NB4 (cell line): ENCODE data around the gene RASA3.

Experiments
- DNase-seq: peaks from one replicate; pipeline ENCODE4 v3.0.0; 2010; ENCODE audit warnings: low read depth
- H3K4me3 ChIP-seq: one replicate; pipeline ENCODE4 v1.5.1; 2011; ENCODE audit warnings: mild to moderate bottlenecking, low read depth, low read length, moderate library complexity
- CTCF ChIP-seq: IDR thresholded peaks from one replicate; pipeline ENCODE4 v1.5.1; 2012; ENCODE audit warnings: low read depth, low read length
- MYC ChIP-seq: IDR thresholded peaks from 2 replicates; pipeline ENCODE4 v1.6.1; 2011; ENCODE audit warnings: low read depth, low read length
- POLR2A ChIP-seq: IDR thresholded peaks from 2 replicates; pipeline ENCODE4 v1.6.1; 2011; ENCODE audit warnings: mild to moderate bottlenecking; ENCODE audit not compliant: insufficient read length; ENCODE audit errors: extremely low read depth
- TF ChIP-seq, protein P1 (sequence below): IDR thresholded peaks from 2 replicates; pipeline ENCODE4 v1.6.1; 2011; ENCODE audit warnings: low read depth, low read length

The RASA3 gene

GRCh38 chr13:114062341-114062740, 70.1 kb downstream of the RASA3 start:
- TF ChIP-seq POLR2A (no peak), MYC (no peak), CTCF (no peak)
- no peak overlapping the region for H3K4me3 ChIP-seq
- DNase-seq = no peak

DNA sequence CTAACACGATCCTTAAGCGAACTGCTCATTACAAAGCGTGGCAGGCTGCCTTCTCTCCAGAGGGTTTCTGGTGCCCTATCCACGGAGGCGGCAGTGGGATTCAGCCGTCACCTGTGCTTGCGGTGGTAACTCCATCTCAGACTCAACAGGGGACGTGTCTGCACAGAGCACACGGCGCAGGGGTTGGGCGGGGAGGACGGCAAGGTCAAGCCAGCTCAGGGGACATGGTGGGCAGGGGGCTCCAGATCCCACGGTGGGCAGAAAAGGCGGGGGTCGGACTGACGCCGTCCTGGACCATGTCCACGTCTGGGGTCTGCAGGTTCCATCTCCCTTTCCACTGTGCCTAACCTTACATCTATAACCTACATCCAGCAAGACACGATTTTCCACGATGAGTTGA, 70.7 kb downstream of the RASA3 start:
- no peak overlapping the region for H3K4me3 ChIP-seq
- no peak for TF ChIP-seq CTCF
- no peak for TF ChIP-seq POLR2A
- TF ChIP-seq, protein P1, sequence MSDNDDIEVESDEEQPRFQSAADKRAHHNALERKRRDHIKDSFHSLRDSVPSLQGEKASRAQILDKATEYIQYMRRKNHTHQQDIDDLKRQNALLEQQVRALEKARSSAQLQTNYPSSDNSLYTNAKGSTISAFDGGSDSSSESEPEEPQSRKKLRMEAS = no peak
- no peak for TF ChIP-seq MYC
- no peak for DNase-seq

DNA sequence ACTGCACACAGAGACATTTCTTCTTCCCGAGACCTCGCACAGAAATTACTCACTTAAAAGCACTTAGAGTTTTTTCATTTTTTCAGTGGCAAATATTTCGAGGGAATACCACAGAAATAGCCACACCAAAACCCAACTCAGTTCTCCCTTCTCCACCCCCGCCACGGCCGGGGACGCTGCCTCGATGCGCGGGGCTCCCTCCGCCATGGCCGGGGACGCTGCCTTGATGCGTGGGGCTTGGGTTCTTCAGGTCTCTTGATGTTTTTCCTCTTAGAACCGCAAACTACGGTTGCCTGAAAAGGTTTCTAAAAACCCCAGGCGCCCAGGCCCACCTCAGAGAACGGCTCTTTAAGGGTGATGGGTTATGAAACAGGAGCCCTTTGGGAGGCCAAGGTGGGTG, 71.4 kb downstream of the RASA3 start:
- no peak overlapping the region for H3K4me3 ChIP-seq
- TF ChIP-seq POLR2A = no peak
- no peak for TF ChIP-seq MYC
- TF ChIP-seq CTCF = no peak
- no peak for DNase-seq

DNA sequence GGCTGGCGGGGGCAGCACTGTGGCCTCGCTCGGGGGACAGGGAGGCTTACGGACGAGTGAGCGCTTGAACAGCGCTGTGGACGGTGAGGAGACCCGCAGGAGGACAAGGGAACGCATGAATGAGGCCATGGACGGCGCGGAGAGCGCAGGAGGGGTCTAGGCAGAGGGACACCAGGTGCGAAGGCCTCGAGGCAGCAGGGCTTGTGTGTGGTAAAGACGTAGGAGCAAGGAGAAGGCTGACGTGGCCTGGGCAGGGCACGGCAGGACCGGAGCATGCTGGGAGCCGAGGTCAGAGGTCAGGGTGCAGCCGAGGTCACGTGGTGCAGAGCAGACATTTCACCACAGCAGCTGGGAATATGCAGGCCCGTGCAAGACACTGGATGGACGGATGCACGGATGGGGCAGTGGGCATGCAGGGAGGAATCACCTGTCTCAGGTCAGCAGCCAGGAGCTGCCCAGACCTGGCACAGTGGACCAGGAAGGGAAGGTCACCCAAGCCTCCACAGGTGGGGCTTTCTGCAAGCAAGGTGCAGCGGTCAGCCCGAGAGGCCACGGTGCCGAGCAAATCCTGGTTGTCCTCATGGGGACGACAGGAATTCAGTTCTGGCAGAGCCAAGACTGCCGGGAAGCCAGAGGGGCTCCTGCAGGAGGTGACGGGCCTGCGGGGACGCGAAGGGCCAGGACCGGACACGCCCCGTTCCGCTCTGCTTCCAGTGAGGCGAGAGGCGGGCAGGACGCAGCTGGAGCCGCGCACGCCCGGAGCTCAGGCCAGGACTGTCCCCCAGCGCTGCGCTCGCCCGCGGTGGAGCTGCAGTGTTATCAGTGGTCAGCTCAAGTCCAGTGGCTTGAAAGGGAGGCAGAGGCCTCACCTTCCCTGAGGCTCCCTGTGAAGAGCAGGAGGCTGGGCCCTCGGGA, 72.2 kb downstream of the RASA3 start:
- no peak for DNase-seq
- H3K4me3 ChIP-seq = no peak overlapping the region
- TF ChIP-seq CTCF (no peak), MYC (no peak), POLR2A (no peak)
- TF ChIP-seq, protein P1 = no peak

GRCh38 chr13:114059428-114059827, 73.0 kb downstream of the RASA3 start:
- TF ChIP-seq, protein P1 = peak; percentile 46; the same call in 1 of the 2 replicates
- TF ChIP-seq CTCF = no peak
- no peak overlapping the region for H3K4me3 ChIP-seq
- DNase-seq = peak; percentile 26
